CD4-positive, alpha-beta T cell treated with Interleukin-4 for 4 hours (primary cell): Measurements from ENCODE around the gene OSBPL2.

Experiments used
- DNase-seq: peaks from one replicate; pipeline ENCODE4 v3.0.0-alpha.2; 2020

OSBPL2 gene

GRCh38 chr20:62222972-62223371 is 15.3 kb upstream of the OSBPL2 start:
- no peak for DNase-seq

- no peak for DNase-seq
Observed at GRCh38 chr20:62223571-62223970, 14.8 kb upstream of the OSBPL2 start.

- DNase-seq = no peak
Observed at GRCh38 chr20:62224113-62224855, 14.0 kb upstream of the OSBPL2 start.

GRCh38 chr20:62225026-62225425 is 13.3 kb upstream of the OSBPL2 start:
- DNase-seq = no peak

GRCh38 chr20:62225820-62226635 is 12.3 kb upstream of the OSBPL2 start:
- no peak for DNase-seq

GRCh38 chr20:62226707-62227590 is 11.4 kb upstream of the OSBPL2 start:
- no peak for DNase-seq

GRCh38 chr20:62227591-62227976 is 10.7 kb upstream of the OSBPL2 start:
- no peak for DNase-seq

- no peak for DNase-seq
Observed at GRCh38 chr20:62227977-62228958, 10.1 kb upstream of the OSBPL2 start.

GRCh38 chr20:62228982-62229545 is 9.3 kb upstream of the OSBPL2 start:
- no peak for DNase-seq

GRCh38 chr20:62229667-62230066 is 8.7 kb upstream of the OSBPL2 start:
- DNase-seq = no peak

GRCh38 chr20:62230276-62230675 is 8.0 kb upstream of the OSBPL2 start:
- no peak for DNase-seq

- DNase-seq = no peak
Observed at GRCh38 chr20:62230696-62231095, 7.6 kb upstream of the OSBPL2 start.

- DNase-seq = no peak
Observed at GRCh38 chr20:62231292-62231691, 7.0 kb upstream of the OSBPL2 start.

- no peak for DNase-seq
Observed at GRCh38 chr20:62232194-62232593, 6.1 kb upstream of the OSBPL2 start.

- DNase-seq = no peak
Observed at GRCh38 chr20:62232770-62233645, 5.3 kb upstream of the OSBPL2 start.

- no peak for DNase-seq
Observed at GRCh38 chr20:62233684-62234083, 4.6 kb upstream of the OSBPL2 start.

- DNase-seq = no peak
Observed at GRCh38 chr20:62234339-62234738, 4.0 kb upstream of the OSBPL2 start.

GRCh38 chr20:62235001-62235776 is 3.1 kb upstream of the OSBPL2 start:
- DNase-seq = no peak

- DNase-seq = no peak
Observed at GRCh38 chr20:62235777-62236157, 2.6 kb upstream of the OSBPL2 start.

- DNase-seq = no peak
Observed at GRCh38 chr20:62236200-62236599, 2.1 kb upstream of the OSBPL2 start.
